ENCODE measurements around the gene SLC3A2.
"Not testable (repeated sequence)": the region's sequence is repeated elsewhere in the genome, so short reads cannot be mapped to it uniquely, and the experiment has no call there.

Gene SLC3A2

GRCh38 chr11:62925308-62925707 is 44.6 kb downstream of the SLC3A2 start:
- in situ Hi-C loops (cut with MboI; ENCODE audit: low sequenced_read_pairs) = no loop called here

- in situ Hi-C loops (cut with MboI; ENCODE audit: low sequenced_read_pairs) = no loop called here
Observed at GRCh38 chr11:62925745-62926679, 45.3 kb downstream of the SLC3A2 start.

GRCh38 chr11:62926680-62927455 is 46.2 kb downstream of the SLC3A2 start:
- in situ Hi-C loops (cut with MboI; ENCODE audit: low sequenced_read_pairs) = no loop called here

- in situ Hi-C loops (cut with MboI; ENCODE audit: low sequenced_read_pairs) = no loop called here
Observed at GRCh38 chr11:62928011-62928410, 47.3 kb downstream of the SLC3A2 start.

- in situ Hi-C loops (cut with MboI; ENCODE audit: low sequenced_read_pairs) = no loop called here
Observed at GRCh38 chr11:62930157-62930556, 49.5 kb downstream of the SLC3A2 start.

- in situ Hi-C loops (cut with MboI; ENCODE audit: low sequenced_read_pairs) = no loop called here
Observed at GRCh38 chr11:62930666-62931065, 50.0 kb downstream of the SLC3A2 start.

- in situ Hi-C loops (cut with MboI; ENCODE audit: low sequenced_read_pairs) = no loop called here
Observed at GRCh38 chr11:62931499-62932278, 51.0 kb downstream of the SLC3A2 start.

GRCh38 chr11:62933285-62933684 is 52.6 kb downstream of the SLC3A2 start:
- in situ Hi-C loops (cut with MboI; ENCODE audit: low sequenced_read_pairs) = no loop called here

GRCh38 chr11:62933750-62934495 is 53.2 kb downstream of the SLC3A2 start:
- in situ Hi-C loops (cut with MboI; ENCODE audit: low sequenced_read_pairs) = no loop called here

- in situ Hi-C loops (cut with MboI; ENCODE audit: low sequenced_read_pairs) = no loop called here
Observed at GRCh38 chr11:62934496-62934785, 53.7 kb downstream of the SLC3A2 start.

- in situ Hi-C loops (cut with MboI; ENCODE audit: low sequenced_read_pairs) = not testable (repeated sequence)
Observed at GRCh38 chr11:62937528-62937927, 56.8 kb downstream of the SLC3A2 start.
